GM12878 (cell line): ENCODE results near the gene INAFM1. TPM values are rescaled to one million over a fixed set of nuclear protein-coding genes. Genes with fewer than 3 reads are reported as not detected.
A peak's percentile ranks its signal among the peaks of the same experiment; 100 is the strongest.

Experiments
- CHD4 ChIP-seq: fragments of 200-600 bp; sonication (generic); IDR thresholded peaks from 2 replicates; pipeline ENCODE4 v1.6.1; 2016; ENCODE audit warnings: mild to moderate bottlenecking
- CREB1 ChIP-seq: IDR thresholded peaks from 2 replicates; pipeline ENCODE4 v1.6.1; 2012; ENCODE audit warnings: low read depth, mild to moderate bottlenecking, inconsistent platforms
- CREM ChIP-seq: IDR thresholded peaks from 2 replicates; pipeline ENCODE4 v1.6.1; 2014; ENCODE audit warnings: antibody characterized with exemption, low read depth
- FOXM1 ChIP-seq: IDR thresholded peaks from 2 replicates; pipeline ENCODE4 v1.6.1; 2012; ENCODE audit warnings: low read depth, mild to moderate bottlenecking, inconsistent platforms, low read length, moderate library complexity
- GATAD2B ChIP-seq: fragments of 450-650 bp; conservative IDR thresholded peaks from 2 replicates; pipeline ENCODE4 v1.6.1; 2017; ENCODE audit warnings: low read depth, mild to moderate bottlenecking, moderate library complexity
- HDGF ChIP-seq: fragments of 450-650 bp; IDR thresholded peaks from 2 replicates; pipeline ENCODE4 v1.6.1; 2016; ENCODE audit warnings: antibody characterized with exemption
- JUNB ChIP-seq: IDR thresholded peaks from 2 replicates; pipeline ENCODE4 v1.6.1; 2016; ENCODE audit warnings: antibody characterized with exemption, mild to moderate bottlenecking
- KAT2A ChIP-seq: conservative IDR thresholded peaks from 2 replicates; pipeline ENCODE4 v1.6.1; 2011; ENCODE audit warnings: low read depth, low read length; ENCODE audit not compliant: control insufficient read depth
- SP1 ChIP-seq: IDR thresholded peaks from one replicate; pipeline ENCODE4 v1.6.1; 2011; ENCODE audit warnings: low read depth, low read length
- SREBF2 ChIP-seq: IDR thresholded peaks from 2 replicates; pipeline ENCODE4 v1.6.1; 2012; ENCODE audit warnings: mild to moderate bottlenecking, low read length
- SRF ChIP-seq, 2 experiments: IDR thresholded peaks; 2 replicates each; pipeline ENCODE4 v1.6.1; 2011; ENCODE audit warnings: low read depth in 2 of 2, low read length in 2 of 2, mild to moderate bottlenecking in 1 of 2, moderate library complexity in 1 of 2
- STAT1 ChIP-seq: fragments of 450-650 bp; conservative IDR thresholded peaks from 2 replicates; pipeline ENCODE4 v1.6.1; 2014; ENCODE audit warnings: antibody characterized with exemption, mild to moderate bottlenecking
- TBL1XR1 ChIP-seq: IDR thresholded peaks from 2 replicates; pipeline ENCODE4 v1.6.1; 2012; ENCODE audit warnings: low read depth, low read length, improper control_type of control experiment
- YY1 ChIP-seq: IDR thresholded peaks from 2 replicates; pipeline ENCODE4 v1.6.1; 2011; ENCODE audit warnings: low read depth, mild to moderate bottlenecking, low read length
- polyA plus RNA-seq, 11 experiments: library from polyadenylated mRNA; depleted of rRNA in 4 of 11; unstranded in 6 of 11; stranded (reverse) in 5 of 11; fragments of >200 nt; fragmentation: Nextera tagmentation in 4 of 11; fragmentation: Illumina TruSeq in 1 of 11; extraction: Ambion mirVana in 4 of 11; extraction: Trizol in 1 of 11; gene quantifications; 1 replicate in 1 of 11; 2 replicates in 10 of 11; pipeline versions ENCODE4 v1.2.1 to v1.2.3, GENCODE V29; 2011 to 2016; ENCODE audit warnings: inconsistent platforms in 2 of 11, missing spikeins in 2 of 11, low read depth in 1 of 11
- total RNA-seq, 4 experiments: library from RNA; depleted of rRNA in 3 of 4; stranded (reverse); fragments of >200 nt in 3 of 4; fragmentation: Illumina TruSeq in 1 of 4; extraction: Trizol in 1 of 4; gene quantifications; 2 replicates each; pipeline versions ENCODE4 v1.2.1 to v1.2.3, GENCODE V29; 2013 to 2021
- TF ChIP-seq, protein P1 (sequence below): IDR thresholded peaks from 2 replicates; pipeline ENCODE4 v1.6.1; 2012; ENCODE audit warnings: mild to moderate bottlenecking, low read depth, low read length
- TF ChIP-seq, protein P2 (sequence below): fragments of 450-650 bp; IDR thresholded peaks from 2 replicates; pipeline ENCODE4 v1.6.1; 2018; ENCODE audit warnings: borderline replicate concordance, mild to moderate bottlenecking; ENCODE audit not compliant: partially characterized antibody
- TF ChIP-seq, protein P3 (sequence below): fragments of 450-650 bp; IDR thresholded peaks from 2 replicates; pipeline ENCODE4 v1.6.1; 2017; ENCODE audit warnings: low read depth, mild to moderate bottlenecking, moderate library complexity
- TF ChIP-seq, protein P4 (sequence below): fragments of 450-650 bp; IDR thresholded peaks from 2 replicates; pipeline ENCODE4 v1.6.1; 2017; ENCODE audit warnings: mild to moderate bottlenecking, low read depth, inconsistent platforms; ENCODE audit not compliant: poor library complexity, severe bottlenecking
- TF ChIP-seq, protein P5 (sequence below): fragments of 450-650 bp; conservative IDR thresholded peaks from 2 replicates; pipeline ENCODE4 v1.6.1; 2017; ENCODE audit warnings: mild to moderate bottlenecking, moderate library complexity

The INAFM1 gene
- total and polyA plus RNA-seq, 10 of the 15 experiments (the other 5 are each of a cell fraction or from before 2014, with no cell fraction given) = 0.57 to 6.8 (median 1.1) TPM; not detected in 1

DNA sequence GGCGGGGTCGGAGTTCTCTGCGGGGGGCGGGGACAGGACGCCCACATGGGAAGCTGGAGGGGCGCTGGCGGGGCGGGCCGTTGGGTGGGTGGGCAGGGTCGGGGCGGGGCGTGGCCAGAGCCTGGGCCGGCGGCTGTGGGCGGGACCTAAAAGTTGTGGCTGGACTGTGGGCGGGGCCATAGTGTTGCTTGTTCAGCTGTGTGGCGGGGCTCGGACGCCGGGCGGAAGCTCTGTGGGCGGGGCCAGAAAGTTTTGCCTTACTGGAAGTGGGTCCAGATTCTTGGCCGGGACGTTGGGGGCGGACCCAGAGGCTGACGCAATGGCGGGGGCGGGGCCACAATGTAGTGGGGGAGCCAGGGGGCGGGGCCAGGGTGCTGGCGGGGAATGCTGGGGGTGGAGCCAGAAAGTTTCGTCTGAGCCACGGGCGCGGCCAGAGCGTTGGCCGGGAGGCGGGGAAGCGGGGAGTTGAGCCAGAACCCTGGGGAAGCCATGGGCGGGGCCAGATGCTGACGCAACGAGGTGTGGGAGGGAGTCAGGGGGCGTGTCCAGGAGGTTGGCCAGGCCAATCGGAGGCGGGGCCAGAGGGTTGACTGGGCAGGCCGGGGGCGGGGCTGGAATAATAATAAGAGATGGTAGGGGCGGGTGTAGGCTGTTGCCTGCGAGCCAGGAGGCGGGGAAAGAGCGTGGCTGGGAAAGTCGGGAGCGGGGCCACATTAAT is 17.8 kb upstream of the INAFM1 start (continued):
- TF ChIP-seq, protein P1, sequence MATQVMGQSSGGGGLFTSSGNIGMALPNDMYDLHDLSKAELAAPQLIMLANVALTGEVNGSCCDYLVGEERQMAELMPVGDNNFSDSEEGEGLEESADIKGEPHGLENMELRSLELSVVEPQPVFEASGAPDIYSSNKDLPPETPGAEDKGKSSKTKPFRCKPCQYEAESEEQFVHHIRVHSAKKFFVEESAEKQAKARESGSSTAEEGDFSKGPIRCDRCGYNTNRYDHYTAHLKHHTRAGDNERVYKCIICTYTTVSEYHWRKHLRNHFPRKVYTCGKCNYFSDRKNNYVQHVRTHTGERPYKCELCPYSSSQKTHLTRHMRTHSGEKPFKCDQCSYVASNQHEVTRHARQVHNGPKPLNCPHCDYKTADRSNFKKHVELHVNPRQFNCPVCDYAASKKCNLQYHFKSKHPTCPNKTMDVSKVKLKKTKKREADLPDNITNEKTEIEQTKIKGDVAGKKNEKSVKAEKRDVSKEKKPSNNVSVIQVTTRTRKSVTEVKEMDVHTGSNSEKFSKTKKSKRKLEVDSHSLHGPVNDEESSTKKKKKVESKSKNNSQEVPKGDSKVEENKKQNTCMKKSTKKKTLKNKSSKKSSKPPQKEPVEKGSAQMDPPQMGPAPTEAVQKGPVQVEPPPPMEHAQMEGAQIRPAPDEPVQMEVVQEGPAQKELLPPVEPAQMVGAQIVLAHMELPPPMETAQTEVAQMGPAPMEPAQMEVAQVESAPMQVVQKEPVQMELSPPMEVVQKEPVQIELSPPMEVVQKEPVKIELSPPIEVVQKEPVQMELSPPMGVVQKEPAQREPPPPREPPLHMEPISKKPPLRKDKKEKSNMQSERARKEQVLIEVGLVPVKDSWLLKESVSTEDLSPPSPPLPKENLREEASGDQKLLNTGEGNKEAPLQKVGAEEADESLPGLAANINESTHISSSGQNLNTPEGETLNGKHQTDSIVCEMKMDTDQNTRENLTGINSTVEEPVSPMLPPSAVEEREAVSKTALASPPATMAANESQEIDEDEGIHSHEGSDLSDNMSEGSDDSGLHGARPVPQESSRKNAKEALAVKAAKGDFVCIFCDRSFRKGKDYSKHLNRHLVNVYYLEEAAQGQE = no peak
- TF ChIP-seq HDGF = peak; percentile 99
- TF ChIP-seq KAT2A = no peak
- no peak for TF ChIP-seq SREBF2
- TF ChIP-seq, protein P2, sequence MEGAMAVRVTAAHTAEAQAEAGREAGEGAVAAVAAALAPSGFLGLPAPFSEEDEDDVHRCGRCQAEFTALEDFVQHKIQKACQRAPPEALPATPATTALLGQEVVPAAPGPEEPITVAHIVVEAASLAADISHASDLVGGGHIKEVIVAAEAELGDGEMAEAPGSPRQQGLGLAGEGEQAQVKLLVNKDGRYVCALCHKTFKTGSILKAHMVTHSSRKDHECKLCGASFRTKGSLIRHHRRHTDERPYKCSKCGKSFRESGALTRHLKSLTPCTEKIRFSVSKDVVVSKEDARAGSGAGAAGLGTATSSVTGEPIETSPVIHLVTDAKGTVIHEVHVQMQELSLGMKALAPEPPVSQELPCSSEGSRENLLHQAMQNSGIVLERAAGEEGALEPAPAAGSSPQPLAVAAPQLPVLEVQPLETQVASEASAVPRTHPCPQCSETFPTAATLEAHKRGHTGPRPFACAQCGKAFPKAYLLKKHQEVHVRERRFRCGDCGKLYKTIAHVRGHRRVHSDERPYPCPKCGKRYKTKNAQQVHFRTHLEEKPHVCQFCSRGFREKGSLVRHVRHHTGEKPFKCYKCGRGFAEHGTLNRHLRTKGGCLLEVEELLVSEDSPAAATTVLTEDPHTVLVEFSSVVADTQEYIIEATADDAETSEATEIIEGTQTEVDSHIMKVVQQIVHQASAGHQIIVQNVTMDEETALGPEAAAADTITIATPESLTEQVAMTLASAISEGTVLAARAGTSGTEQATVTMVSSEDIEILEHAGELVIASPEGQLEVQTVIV = no peak
- TF ChIP-seq, protein P3, sequence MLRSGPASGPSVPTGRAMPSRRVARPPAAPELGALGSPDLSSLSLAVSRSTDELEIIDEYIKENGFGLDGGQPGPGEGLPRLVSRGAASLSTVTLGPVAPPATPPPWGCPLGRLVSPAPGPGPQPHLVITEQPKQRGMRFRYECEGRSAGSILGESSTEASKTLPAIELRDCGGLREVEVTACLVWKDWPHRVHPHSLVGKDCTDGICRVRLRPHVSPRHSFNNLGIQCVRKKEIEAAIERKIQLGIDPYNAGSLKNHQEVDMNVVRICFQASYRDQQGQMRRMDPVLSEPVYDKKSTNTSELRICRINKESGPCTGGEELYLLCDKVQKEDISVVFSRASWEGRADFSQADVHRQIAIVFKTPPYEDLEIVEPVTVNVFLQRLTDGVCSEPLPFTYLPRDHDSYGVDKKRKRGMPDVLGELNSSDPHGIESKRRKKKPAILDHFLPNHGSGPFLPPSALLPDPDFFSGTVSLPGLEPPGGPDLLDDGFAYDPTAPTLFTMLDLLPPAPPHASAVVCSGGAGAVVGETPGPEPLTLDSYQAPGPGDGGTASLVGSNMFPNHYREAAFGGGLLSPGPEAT = no peak
- TF ChIP-seq SP1 = peak; percentile 79
- no peak for TF ChIP-seq FOXM1
- TF ChIP-seq, protein P4, sequence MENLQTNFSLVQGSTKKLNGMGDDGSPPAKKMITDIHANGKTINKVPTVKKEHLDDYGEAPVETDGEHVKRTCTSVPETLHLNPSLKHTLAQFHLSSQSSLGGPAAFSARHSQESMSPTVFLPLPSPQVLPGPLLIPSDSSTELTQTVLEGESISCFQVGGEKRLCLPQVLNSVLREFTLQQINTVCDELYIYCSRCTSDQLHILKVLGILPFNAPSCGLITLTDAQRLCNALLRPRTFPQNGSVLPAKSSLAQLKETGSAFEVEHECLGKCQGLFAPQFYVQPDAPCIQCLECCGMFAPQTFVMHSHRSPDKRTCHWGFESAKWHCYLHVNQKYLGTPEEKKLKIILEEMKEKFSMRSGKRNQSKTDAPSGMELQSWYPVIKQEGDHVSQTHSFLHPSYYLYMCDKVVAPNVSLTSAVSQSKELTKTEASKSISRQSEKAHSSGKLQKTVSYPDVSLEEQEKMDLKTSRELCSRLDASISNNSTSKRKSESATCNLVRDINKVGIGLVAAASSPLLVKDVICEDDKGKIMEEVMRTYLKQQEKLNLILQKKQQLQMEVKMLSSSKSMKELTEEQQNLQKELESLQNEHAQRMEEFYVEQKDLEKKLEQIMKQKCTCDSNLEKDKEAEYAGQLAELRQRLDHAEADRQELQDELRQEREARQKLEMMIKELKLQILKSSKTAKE = no peak
- no peak for TF ChIP-seq TBL1XR1
- peak; percentile 39 to 49; a peak in 1 of 4 replicates for TF ChIP-seq SRF (IDR thresholded peaks at IDR 0.05; ENCODE audit: low read depth in 2 of 2, low read length in 2 of 2)
- TF ChIP-seq, protein P5, sequence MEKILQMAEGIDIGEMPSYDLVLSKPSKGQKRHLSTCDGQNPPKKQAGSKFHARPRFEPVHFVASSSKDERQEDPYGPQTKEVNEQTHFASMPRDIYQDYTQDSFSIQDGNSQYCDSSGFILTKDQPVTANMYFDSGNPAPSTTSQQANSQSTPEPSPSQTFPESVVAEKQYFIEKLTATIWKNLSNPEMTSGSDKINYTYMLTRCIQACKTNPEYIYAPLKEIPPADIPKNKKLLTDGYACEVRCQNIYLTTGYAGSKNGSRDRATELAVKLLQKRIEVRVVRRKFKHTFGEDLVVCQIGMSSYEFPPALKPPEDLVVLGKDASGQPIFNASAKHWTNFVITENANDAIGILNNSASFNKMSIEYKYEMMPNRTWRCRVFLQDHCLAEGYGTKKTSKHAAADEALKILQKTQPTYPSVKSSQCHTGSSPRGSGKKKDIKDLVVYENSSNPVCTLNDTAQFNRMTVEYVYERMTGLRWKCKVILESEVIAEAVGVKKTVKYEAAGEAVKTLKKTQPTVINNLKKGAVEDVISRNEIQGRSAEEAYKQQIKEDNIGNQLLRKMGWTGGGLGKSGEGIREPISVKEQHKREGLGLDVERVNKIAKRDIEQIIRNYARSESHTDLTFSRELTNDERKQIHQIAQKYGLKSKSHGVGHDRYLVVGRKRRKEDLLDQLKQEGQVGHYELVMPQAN = no peak
- peak; percentile 90 for TF ChIP-seq CREB1
- 0 out of 2 replicates have a peak, but pooled peaks have one; percentile 4 for TF ChIP-seq YY1
- no peak for TF ChIP-seq STAT1
- no peak for TF ChIP-seq JUNB
- TF ChIP-seq CREM = peak; percentile 69
- TF ChIP-seq CHD4 = no peak
- no peak for TF ChIP-seq GATAD2B
